Measurements from ENCODE around the gene DDA1. TPM values are rescaled to one million over a fixed set of nuclear protein-coding genes. Genes with fewer than 3 reads are reported as not detected.
A peak's percentile ranks its signal among the peaks of the same experiment; 100 is the strongest.

Gene DDA1
- total and polyA plus RNA-seq, 10 of the 15 experiments (the other 5 are each of a cell fraction or from before 2014, with no cell fraction given) = 0.76 to 71.0 (median 39.4) TPM

DNA sequence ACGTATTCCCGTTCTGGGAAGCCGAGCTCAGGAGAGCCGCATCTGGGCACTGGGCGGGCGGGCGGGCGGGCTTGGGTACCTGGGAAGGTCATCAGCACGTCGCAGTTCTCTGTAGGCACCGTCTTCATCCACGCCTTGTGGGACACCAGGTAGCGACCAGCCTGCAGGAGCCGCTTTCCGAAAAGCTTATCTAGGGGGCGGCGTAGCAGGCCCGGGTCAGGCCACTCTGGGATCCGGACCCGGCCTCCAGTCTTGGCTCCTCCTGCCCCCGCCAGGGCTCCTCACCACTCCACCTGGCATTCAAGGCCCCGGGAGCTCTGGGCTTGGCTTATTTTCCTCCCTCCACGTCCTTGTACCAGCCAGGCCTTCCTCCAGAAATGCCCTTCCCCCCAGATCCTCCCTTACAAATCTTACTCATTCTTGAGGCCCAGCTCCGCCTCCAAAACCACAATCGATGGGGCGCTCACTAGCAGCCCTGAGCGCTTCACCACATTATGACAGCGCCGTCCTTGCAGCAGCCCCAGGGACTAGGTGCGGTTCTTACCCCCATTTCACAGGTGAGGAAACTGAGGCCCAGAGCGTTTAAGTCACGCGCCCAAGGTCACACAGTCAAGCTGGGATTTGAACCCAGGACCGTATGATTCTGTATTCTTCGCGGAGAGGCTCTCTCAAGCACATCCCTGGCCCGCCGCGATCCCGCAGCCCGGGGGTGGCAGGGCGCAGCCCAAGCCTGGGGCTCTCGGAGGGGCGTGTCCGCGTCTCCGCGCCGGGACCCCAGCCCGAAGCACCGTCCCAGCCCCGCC, 24.4 kb downstream of the DDA1 start (continued):
- TF ChIP-seq KDM1A (IDR thresholded peaks at IDR 0.05; ENCODE audit: borderline replicate concordance) (no peak), POLR2AphosphoS5 (IDR thresholded peaks at IDR 0.05; ENCODE audit: low read length) (no peak), MTA2 (IDR thresholded peaks at IDR 0.05; ENCODE audit: low read depth) (no peak), TCF7 (IDR thresholded peaks at IDR 0.05; ENCODE audit: borderline replicate concordance) (no peak), TAF1 (IDR thresholded peaks at IDR 0.05; ENCODE audit: borderline replicate concordance, low read depth, low read length) (peak; percentile 33; the same call in 1 of the 2 replicates), CEBPZ (IDR thresholded peaks at IDR 0.05; ENCODE audit: low read depth, low read length) (no peak), ATF7 (IDR thresholded peaks at IDR 0.05; ENCODE audit: low read depth) (no peak), ZNF217 (IDR thresholded peaks at IDR 0.05) (no peak), IKZF1 (conservative IDR thresholded peaks at IDR 0.05) (no peak), CREB1 (IDR thresholded peaks at IDR 0.05; ENCODE audit: low read depth) (no peak; the same call in 1 of the 2 replicates), YY1 (IDR thresholded peaks at IDR 0.05; ENCODE audit: low read depth, low read length) (no peak), RELA (IDR thresholded peaks at IDR 0.05; ENCODE audit: borderline replicate concordance, partially characterized antibody) (no peak), BRCA1 (IDR thresholded peaks at IDR 0.05; ENCODE audit: low read depth, low read length) (no peak), POLR2A (IDR thresholded peaks at IDR 0.05; ENCODE audit: low read depth, low read length) (peak; percentile 65), RAD51 (IDR thresholded peaks at IDR 0.05) (no peak), CBFB (IDR thresholded peaks at IDR 0.05; ENCODE audit: low read depth) (peak; percentile 91), NFYA (IDR thresholded peaks at IDR 0.05; ENCODE audit: borderline replicate concordance, low read depth, low read length) (no peak)

Measured in GM12878 (cell line).